GM12873 (cell line): ENCODE data around the gene PTPRF.

Source experiments
- TF ChIP-seq, protein P1 (sequence below): IDR thresholded peaks from 2 replicates; pipeline ENCODE4 v1.5.1; 2012; ENCODE audit warnings: low read depth, mild to moderate bottlenecking, moderate library complexity, low read length, control low read depth; ENCODE audit not compliant: insufficient read depth; ENCODE audit errors: missing control alignments

Gene PTPRF

DNA sequence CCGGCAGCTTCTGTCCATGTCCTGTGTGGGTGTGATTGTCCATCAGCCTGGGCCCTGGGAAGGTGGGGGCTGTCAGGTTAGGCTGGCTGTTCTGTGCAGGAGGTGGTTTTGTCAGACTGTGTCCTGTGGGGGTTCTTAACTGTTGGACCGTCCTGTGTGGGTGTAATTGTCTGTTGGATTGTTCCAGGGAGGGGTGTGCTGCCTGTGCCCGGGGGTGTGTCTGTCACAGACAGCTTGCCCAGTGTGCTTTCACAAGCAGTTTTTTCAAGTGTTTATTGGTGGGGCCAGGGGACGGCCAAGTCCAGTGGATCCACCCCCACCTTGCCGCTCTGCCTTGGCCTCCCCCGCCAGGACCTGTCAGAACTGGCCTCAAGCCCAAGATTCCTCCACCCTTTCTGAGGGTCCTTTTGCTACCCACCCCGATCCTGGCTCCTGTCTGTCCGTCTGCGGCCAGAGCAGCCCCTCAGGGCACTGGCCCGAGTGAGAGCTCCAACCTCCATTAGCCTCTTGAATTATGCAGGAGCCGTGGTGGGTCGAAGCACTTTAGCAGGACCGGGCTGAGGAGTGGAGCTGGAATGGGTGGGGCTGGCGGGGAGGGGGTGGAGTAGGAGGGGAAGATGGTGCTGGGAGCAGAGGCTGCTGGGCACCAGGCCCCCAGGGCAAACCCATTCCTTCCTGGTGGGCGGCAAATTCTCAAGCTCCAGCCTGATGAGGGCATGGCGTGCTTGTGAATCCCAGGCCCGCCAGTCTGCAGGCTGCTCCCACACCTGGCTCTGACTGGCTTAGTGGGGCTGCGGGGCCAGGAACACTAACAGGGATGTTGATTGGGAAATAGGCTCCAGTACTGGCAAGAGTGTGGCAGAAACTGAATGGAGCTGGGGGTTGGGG lies 47.2 kb downstream of the PTPRF start:
- TF ChIP-seq, protein P1, sequence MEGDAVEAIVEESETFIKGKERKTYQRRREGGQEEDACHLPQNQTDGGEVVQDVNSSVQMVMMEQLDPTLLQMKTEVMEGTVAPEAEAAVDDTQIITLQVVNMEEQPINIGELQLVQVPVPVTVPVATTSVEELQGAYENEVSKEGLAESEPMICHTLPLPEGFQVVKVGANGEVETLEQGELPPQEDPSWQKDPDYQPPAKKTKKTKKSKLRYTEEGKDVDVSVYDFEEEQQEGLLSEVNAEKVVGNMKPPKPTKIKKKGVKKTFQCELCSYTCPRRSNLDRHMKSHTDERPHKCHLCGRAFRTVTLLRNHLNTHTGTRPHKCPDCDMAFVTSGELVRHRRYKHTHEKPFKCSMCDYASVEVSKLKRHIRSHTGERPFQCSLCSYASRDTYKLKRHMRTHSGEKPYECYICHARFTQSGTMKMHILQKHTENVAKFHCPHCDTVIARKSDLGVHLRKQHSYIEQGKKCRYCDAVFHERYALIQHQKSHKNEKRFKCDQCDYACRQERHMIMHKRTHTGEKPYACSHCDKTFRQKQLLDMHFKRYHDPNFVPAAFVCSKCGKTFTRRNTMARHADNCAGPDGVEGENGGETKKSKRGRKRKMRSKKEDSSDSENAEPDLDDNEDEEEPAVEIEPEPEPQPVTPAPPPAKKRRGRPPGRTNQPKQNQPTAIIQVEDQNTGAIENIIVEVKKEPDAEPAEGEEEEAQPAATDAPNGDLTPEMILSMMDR, result no peak

DNA sequence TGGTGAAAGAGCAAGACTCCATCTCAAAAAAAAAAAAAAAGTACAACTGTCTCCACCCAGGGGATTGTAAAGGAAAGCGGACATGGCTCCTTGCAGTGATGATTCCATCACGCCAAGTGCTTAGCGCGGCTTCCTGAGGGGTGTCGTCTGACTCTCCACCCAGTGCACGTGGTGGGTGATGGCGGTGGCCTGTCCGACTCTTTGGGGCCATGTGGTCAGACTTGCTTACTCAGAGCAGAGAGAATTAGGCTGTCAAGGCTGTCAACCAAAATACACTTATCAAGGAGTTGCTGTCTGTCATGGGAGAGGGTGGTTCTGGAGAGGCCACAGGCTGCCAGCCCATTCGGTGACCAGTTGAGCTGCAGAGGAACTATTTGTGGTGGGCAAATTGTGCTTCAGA lies 49.4 kb downstream of the PTPRF start:
- TF ChIP-seq, protein P1, result no peak

DNA sequence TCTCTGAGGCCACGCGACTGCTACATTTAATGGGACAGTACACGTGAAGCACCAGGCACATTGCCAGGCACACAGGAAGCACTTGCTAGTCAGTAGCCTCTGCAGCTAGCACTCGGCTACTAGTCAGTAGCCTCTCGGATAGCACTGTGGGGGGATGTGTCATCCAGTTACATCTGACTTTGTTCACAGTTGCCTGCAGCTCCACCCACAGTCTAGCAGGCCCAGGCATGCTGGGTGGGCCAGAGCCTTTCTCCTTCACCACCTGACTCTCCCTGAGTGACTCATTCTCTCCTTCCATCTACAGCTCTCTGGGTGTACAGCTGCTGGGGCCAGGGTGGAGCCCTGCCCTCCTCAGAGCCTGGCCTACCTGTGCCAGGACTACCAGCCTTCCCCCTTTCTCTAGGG lies 51.5 kb downstream of the PTPRF start:
- TF ChIP-seq, protein P1, result no peak

DNA sequence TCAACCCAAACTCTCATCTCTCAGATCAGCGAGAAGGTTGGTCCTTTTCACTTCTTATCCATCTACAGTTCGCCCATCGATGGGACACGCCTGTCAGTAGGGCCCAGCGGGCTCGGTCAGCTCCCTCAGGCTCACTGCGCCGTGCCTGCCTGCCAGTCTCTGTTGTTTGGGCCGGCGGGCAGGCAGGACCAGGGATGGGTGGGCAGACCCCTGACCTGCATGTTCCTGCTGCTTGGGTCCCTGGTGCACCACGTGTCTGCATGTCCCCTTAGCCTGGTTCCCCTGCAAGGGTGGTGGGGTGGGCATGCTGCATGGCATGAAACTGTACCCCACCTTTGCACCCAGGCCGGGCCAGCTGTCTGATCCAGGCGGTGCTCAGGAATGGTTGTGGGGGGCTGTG lies 52.4 kb downstream of the PTPRF start:
- TF ChIP-seq, protein P1, result no peak

DNA sequence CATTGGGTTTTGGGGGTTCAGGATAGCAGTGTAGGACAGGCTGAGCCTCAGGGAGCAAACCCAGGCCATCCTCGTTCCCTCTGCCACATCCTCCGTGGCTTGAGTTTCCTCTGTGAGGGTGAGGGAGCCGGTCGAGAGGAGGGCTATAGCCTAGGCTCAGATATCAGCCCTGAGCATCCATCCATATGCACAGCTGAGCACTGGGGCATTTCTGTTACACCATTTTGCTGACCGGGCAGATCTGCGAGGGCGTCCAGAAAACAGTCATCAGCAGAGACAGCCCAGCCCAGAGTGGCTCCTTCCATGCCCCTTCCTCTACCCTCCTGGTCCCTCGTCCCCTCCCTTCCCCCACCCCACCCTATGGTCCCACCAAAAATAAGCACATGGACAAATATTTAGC lies 53.5 kb downstream of the PTPRF start:
- TF ChIP-seq, protein P1, result no peak

DNA sequence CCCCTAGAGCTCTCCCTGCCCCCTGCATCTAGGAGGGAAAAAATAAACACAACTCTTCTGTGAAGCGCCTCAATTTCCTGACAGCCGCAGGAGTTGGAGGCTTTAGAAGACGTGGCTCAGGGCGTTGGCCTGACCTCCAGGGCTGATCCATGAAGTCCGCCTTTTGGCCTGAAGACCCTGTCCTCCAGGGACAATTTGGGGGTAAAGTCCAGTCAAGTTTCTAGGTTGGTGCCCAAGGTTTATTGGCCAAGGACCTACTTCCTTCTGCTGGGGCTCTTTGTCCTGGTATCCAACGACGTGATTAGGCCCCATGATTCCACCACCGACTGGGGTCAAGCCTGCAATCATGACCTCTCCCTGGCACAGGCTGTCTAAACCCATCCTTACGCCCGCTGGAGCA lies 54.9 kb downstream of the PTPRF start:
- TF ChIP-seq, protein P1, result no peak

DNA sequence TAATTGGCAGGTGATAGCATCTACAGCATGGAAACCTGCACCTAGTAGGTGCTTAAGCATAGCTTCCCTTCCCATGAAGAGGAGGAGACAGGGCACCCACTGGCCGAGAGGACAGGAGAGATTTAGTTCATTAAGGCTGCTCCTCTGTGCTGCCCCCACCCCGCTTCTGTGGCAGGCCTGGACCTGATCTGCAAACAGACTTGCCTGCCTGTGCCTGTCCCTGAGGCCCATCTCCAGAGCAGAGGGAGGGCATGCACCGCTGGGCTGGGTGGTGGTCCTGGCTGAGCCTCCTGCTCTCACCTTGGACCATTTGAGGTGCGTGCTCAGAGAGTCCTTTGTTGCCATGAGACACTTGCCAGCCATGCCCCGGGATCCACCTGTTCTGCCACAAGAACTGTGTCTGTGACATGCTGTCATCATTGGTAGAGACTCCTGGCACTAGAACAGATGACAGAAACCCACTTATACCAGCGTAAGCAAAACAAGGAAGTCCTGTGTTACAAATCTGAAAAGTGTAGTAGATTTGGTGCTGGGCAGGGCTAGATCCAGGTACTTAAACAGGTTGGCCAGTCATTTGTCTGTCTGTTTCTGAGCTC lies 55.6 kb downstream of the PTPRF start:
- TF ChIP-seq, protein P1, result no peak
